H1 (cell line): ENCODE measurements around the gene HKDC1. TPM values are rescaled to one million over a fixed set of nuclear protein-coding genes. Genes with fewer than 3 reads are reported as not detected.

Experiments used
- CTCF ChIA-PET: fragments of 300-600 bp; sonication (Branson Sonifier 250); formaldehyde crosslinking; loops from one replicate; lab custom pipeline; 2021; ENCODE audit not compliant: partially characterized antibody; lab: Charles Lee
- POLR2A ChIA-PET: fragments of 300-600 bp; sonication (Branson Sonifier 250); formaldehyde crosslinking; loops from one replicate; lab custom pipeline; 2021; ENCODE audit warnings: inconsistent platforms; ENCODE audit not compliant: partially characterized antibody; lab: Charles Lee
- DNase-seq, 2 experiments: peaks; one replicate each; pipeline versions ENCODE4 v3.0.0 to v3.0.0-alpha.2; 2010 to 2022; ENCODE audit warnings: low spot score in 2 of 2, low read depth in 1 of 2, mixed read lengths in 1 of 2
- FAIRE-seq: peaks from 2 replicates; lab custom pipeline; 2011; peaks lifted over from hg19 to GRCh38; lab: Jason Lieb, UNC
- H2AFZ ChIP-seq: 2 replicates; pipeline ENCODE4 v1.8.1; 2012; ENCODE audit warnings: low read length, inconsistent platforms
- H2AK5ac ChIP-seq: 2 replicates; pipeline ENCODE4 v1.6.1; 2013; ENCODE audit warnings: low read depth, low read length
- H2BK120ac ChIP-seq: replicated peaks from 2 replicates; pipeline ENCODE3; 2013; ENCODE audit warnings: low read depth, low read length, inconsistent platforms
- H2BK12ac ChIP-seq: 2 replicates; pipeline ENCODE4 v1.6.1; 2013; ENCODE audit warnings: low read depth, low read length
- H2BK15ac ChIP-seq: 2 replicates; pipeline ENCODE4 v1.6.1; 2013; ENCODE audit warnings: low read length
- H2BK20ac ChIP-seq: 2 replicates; pipeline ENCODE4 v1.6.1; 2013; ENCODE audit warnings: low read length
- H2BK5ac ChIP-seq: 2 replicates; pipeline ENCODE4 v1.6.1; 2013; ENCODE audit warnings: low read depth, low read length
- H3K14ac ChIP-seq: 2 replicates; pipeline ENCODE4 v1.6.1; 2013; ENCODE audit warnings: inconsistent platforms; ENCODE audit not compliant: insufficient read length
- H3K18ac ChIP-seq: 2 replicates; pipeline ENCODE4 v1.6.1; 2013; ENCODE audit warnings: low read length; ENCODE audit errors: extremely low read depth
- H3K23ac ChIP-seq: 2 replicates; pipeline ENCODE4 v1.6.1; 2013; ENCODE audit warnings: inconsistent platforms; ENCODE audit not compliant: insufficient read length
- H3K23me2 ChIP-seq: 2 replicates; pipeline ENCODE4 v1.6.1; 2013; ENCODE audit warnings: low read depth, low read length
- H3K27ac ChIP-seq: 2 replicates; pipeline ENCODE4 v1.6.1; 2011; ENCODE audit warnings: low read depth, low read length, inconsistent platforms
- H3K27me3 ChIP-seq, 4 experiments: replicated peaks in 1 of 4; 1 replicate in 1 of 4; 2 replicates in 3 of 4; pipeline versions ENCODE4 v1.6.1 to v1.8.1; 2011 to 2013; ENCODE audit warnings: low read length in 3 of 4, mild to moderate bottlenecking in 3 of 4, inconsistent platforms in 2 of 4, mixed read lengths in 2 of 4, moderate library complexity in 1 of 4; ENCODE audit not compliant: control insufficient read depth in 3 of 4, insufficient read depth in 3 of 4; ENCODE audit errors: extremely low read depth in 1 of 4
- H3K36me3 ChIP-seq, 4 experiments: 2 replicates each; pipeline versions ENCODE4 v1.6.1 to v1.8.1; 2011 to 2013; ENCODE audit warnings: mild to moderate bottlenecking in 4 of 4, low read length in 3 of 4, moderate library complexity in 2 of 4, control low read depth in 1 of 4, inconsistent platforms in 1 of 4; ENCODE audit not compliant: insufficient read depth in 4 of 4, control insufficient read depth in 2 of 4
- H3K4ac ChIP-seq: replicated peaks from 2 replicates; pipeline ENCODE3; 2013; ENCODE audit warnings: low read length, low read depth, mixed read lengths, inconsistent platforms; ENCODE audit not compliant: insufficient read length
- H3K4me1 ChIP-seq, 4 experiments: replicated peaks in 1 of 4; 1 replicate in 1 of 4; 2 replicates in 3 of 4; pipeline versions ENCODE4 v1.6.1 to v1.8.1; 2011 to 2013; ENCODE audit warnings: low read length in 3 of 4, inconsistent platforms in 2 of 4, mixed read lengths in 1 of 4; ENCODE audit not compliant: insufficient read depth in 4 of 4, control insufficient read depth in 3 of 4
- H3K4me2 ChIP-seq, 2 experiments: 2 replicates each; pipeline versions ENCODE4 v1.6.1 to v1.8.1; 2011 to 2013; ENCODE audit warnings: low read depth in 2 of 2, low read length in 2 of 2, control low read depth in 1 of 2, inconsistent platforms in 1 of 2, mild to moderate bottlenecking in 1 of 2; ENCODE audit not compliant: insufficient read depth in 1 of 2
- H3K4me3 ChIP-seq, 4 experiments: fragments of 200-600, 300-600 bp in 1 of 4; sonication (generic), shearing (Covaris generic), sonication (Bioruptor Twin) in 1 of 4; 2 replicates each; pipeline versions ENCODE4 v1.5.1 to v1.8.1; 2011 to 2016; ENCODE audit warnings: low read length in 4 of 4, low read depth in 3 of 4, control low read depth in 2 of 4, inconsistent platforms in 2 of 4, mild to moderate bottlenecking in 2 of 4, mixed read lengths in 1 of 4, moderate library complexity in 1 of 4; ENCODE audit not compliant: insufficient read depth in 2 of 4; ENCODE audit errors: extremely low read depth in 1 of 4
- H3K56ac ChIP-seq: replicated peaks from 2 replicates; pipeline ENCODE3; 2013; ENCODE audit warnings: low read depth, mild to moderate bottlenecking, mixed read lengths, low read length, inconsistent platforms; ENCODE audit not compliant: insufficient read length
- H3K79me1 ChIP-seq: 2 replicates; pipeline ENCODE4 v1.6.1; 2013; ENCODE audit warnings: low read depth, low read length, control low read depth
- H3K79me2 ChIP-seq, 2 experiments: 2 replicates each; pipeline versions ENCODE4 v1.6.1 to v1.8.1; 2012 to 2013; ENCODE audit warnings: low read length in 2 of 2, mild to moderate bottlenecking in 2 of 2, inconsistent platforms in 1 of 2; ENCODE audit not compliant: insufficient read depth in 2 of 2, control insufficient read depth in 1 of 2
- H3K9ac ChIP-seq, 4 experiments: replicated peaks in 1 of 4; 1 replicate in 1 of 4; 2 replicates in 3 of 4; pipeline versions ENCODE4 v1.6.1 to v1.8.1; 2011 to 2013; ENCODE audit warnings: low read depth in 3 of 4, low read length in 3 of 4, control low read depth in 2 of 4, mild to moderate bottlenecking in 2 of 4, moderate library complexity in 2 of 4, inconsistent platforms in 1 of 4; ENCODE audit errors: extremely low read depth in 1 of 4
- H3K9me3 ChIP-seq, 2 experiments: 2 replicates each; pipeline versions ENCODE4 v1.6.1 to v1.8.1; 2012 to 2013; ENCODE audit warnings: mild to moderate bottlenecking in 2 of 2, moderate library complexity in 2 of 2, control low read depth in 1 of 2, inconsistent platforms in 1 of 2, low read depth in 1 of 2, low read length in 1 of 2, mixed read lengths in 1 of 2; ENCODE audit not compliant: insufficient read depth in 2 of 2
- H4K20me1 ChIP-seq, 2 experiments: replicated peaks in 1 of 2; 2 replicates each; pipeline versions ENCODE3 to v1.8.1; 2011 to 2013; ENCODE audit warnings: inconsistent platforms in 2 of 2, low read length in 2 of 2, mild to moderate bottlenecking in 1 of 2; ENCODE audit not compliant: insufficient read depth in 2 of 2, control insufficient read depth in 1 of 2
- H4K5ac ChIP-seq: 2 replicates; pipeline ENCODE4 v1.6.1; 2013; ENCODE audit warnings: low read length, low read depth, mixed read lengths, inconsistent platforms; ENCODE audit not compliant: insufficient read length
- H4K8ac ChIP-seq: 2 replicates; pipeline ENCODE4 v1.8.0; 2013; ENCODE audit warnings: mild to moderate bottlenecking, moderate library complexity, low read length, inconsistent platforms; ENCODE audit not compliant: insufficient read depth; ENCODE audit errors: extremely low read depth
- H4K91ac ChIP-seq: replicated peaks from 2 replicates; pipeline ENCODE3; 2013; ENCODE audit warnings: low read length, mixed read lengths, inconsistent platforms; ENCODE audit not compliant: insufficient read length
- BCL11A ChIP-seq, 2 experiments: IDR thresholded peaks; one replicate each; pipeline ENCODE4 v1.6.1; 2011; ENCODE audit warnings: low read depth in 2 of 2, low read length in 2 of 2, mild to moderate bottlenecking in 2 of 2
- CBX8 ChIP-seq: fragments of 300-800, 300-1000 bp; sonication (generic); IDR thresholded peaks from 2 replicates; pipeline ENCODE4 v1.7.1; 2016; ENCODE audit warnings: low read depth, low read length, borderline replicate concordance
- EGR1 ChIP-seq: IDR thresholded peaks from 2 replicates; pipeline ENCODE4 v1.6.1; 2011; ENCODE audit warnings: low read depth, low read length, borderline replicate concordance
- FOSL1 ChIP-seq: IDR thresholded peaks from 2 replicates; pipeline ENCODE4 v1.6.1; 2011; ENCODE audit warnings: mild to moderate bottlenecking, low read depth, low read length, moderate library complexity; ENCODE audit not compliant: insufficient read depth
- RAD21 ChIP-seq, 2 experiments: IDR thresholded peaks in 1 of 2; conservative IDR thresholded peaks in 1 of 2; 2 replicates each; pipeline ENCODE4 v1.6.1; 2011; ENCODE audit warnings: low read depth in 2 of 2, low read length in 2 of 2, improper control_type of control experiment in 1 of 2, inconsistent platforms in 1 of 2, mild to moderate bottlenecking in 1 of 2, moderate library complexity in 1 of 2
- TBP ChIP-seq: IDR thresholded peaks from 2 replicates; pipeline ENCODE4 v1.6.1; 2011; ENCODE audit warnings: low read depth, low read length, improper control_type of control experiment
- ZNF274 ChIP-seq: IDR thresholded peaks from 2 replicates; pipeline ENCODE4 v1.7.0; 2012; ENCODE audit warnings: low read length, borderline replicate concordance; ENCODE audit errors: extremely low read depth
- WGBS, 2 experiments: shearing (Covaris generic) in 1 of 2; methylation state at CpG; one replicate each; pipeline versions ENCODE4 v1.1.6 to v1.1.7; 2013 to 2015; ENCODE audit warnings: low lambda C conversion rate in 2 of 2, mixed read lengths in 2 of 2, inconsistent platforms in 1 of 2, low coverage in 1 of 2, missing lambda C conversion rate in 1 of 2; ENCODE audit not compliant: insufficient replicate concordance in 2 of 2, insufficient coverage in 1 of 2, insufficient read length in 1 of 2; ENCODE audit errors: extremely low coverage in 1 of 2, missing lambda C conversion rate in 1 of 2; 5-methylcytosine and 5-hydroxymethylcytosine counted together
- polyA plus RNA-seq, 7 experiments: library from polyadenylated mRNA; depleted of rRNA in 3 of 7; stranded (reverse) in 5 of 7; unstranded in 2 of 7; fragments of >200 nt in 5 of 7; fragments of 200-250 nt in 2 of 7; gene quantifications; 1 replicate in 5 of 7; 2 replicates in 1 of 7; 4 replicates in 1 of 7; pipeline versions ENCODE4 v1.2.1 to v1.2.3, GENCODE V29; 2011 to 2013; ENCODE audit warnings: missing spikeins in 2 of 7, mixed read lengths in 2 of 7
- total RNA-seq: library from RNA; stranded (reverse); fragmentation: NEBNext Ultra II Directional; extraction: Animal tissue kit (Norgen Biotek cat#: 25700); gene quantifications from 2 replicates; pipeline ENCODE4 v1.2.1, GENCODE V29; 2021

HKDC1 gene
- total and polyA plus RNA-seq, 2 of the 8 experiments (the other 6 are each of a cell fraction or from before 2014, with no cell fraction given), result 0.12 to 0.78 TPM

- H2BK12ac ChIP-seq, result no peak overlapping the region
- H2AFZ ChIP-seq, result no peak overlapping the region
- no peak overlapping the region for H3K23ac ChIP-seq
- no peak overlapping the region for H4K5ac ChIP-seq
- H2AK5ac ChIP-seq, result no peak overlapping the region
- no peaks in the 10 kb centered on the region for H3K27me3 ChIP-seq
- no peak overlapping the region for H3K4ac ChIP-seq
- ChIA-PET CTCF (interaction anchor here (0.9 to 2.1 kb wide), 7 partner anchors 12 to 287 kb away, joined by 3 to 10 read pairs (median 3); no protein-coding TSS in a partner anchor), POLR2A (no interaction called here)
- no peak for TF ChIP-seq ZNF274
- TF ChIP-seq CBX8, result no peak
- no peak for TF ChIP-seq EGR1
- TF ChIP-seq RAD21 (IDR thresholded peaks at IDR 0.05 in 1 of 2, conservative IDR thresholded peaks at IDR 0.05 in 1 of 2; ENCODE audit: low read depth in 2 of 2, low read length in 2 of 2), result no peak
- no peak for TF ChIP-seq FOSL1
- no peak for TF ChIP-seq TBP
- TF ChIP-seq BCL11A (IDR thresholded peaks at IDR 0.05; ENCODE audit: low read depth in 2 of 2, low read length in 2 of 2), result no peak
- no peak overlapping the region for H2BK120ac ChIP-seq
- H4K20me1 ChIP-seq, result no peaks in the 10 kb centered on the region
- H2BK20ac ChIP-seq, result no peak overlapping the region
- no peaks in the 10 kb centered on the region for H3K36me3 ChIP-seq
- no peaks in the 10 kb centered on the region for H3K23me2 ChIP-seq
- DNase-seq (no peak), FAIRE-seq (no peak)
- H3K9ac ChIP-seq, result no peak overlapping the region
- no peaks in the 10 kb centered on the region for H3K79me2 ChIP-seq
- no peak overlapping the region for H3K14ac ChIP-seq
- peaks cover 0 to 11% (median 2%) of the 10 kb centered on the region in 4 experiments; a peak in 5 of 7 replicates for H3K4me1 ChIP-seq
- H3K4me3 ChIP-seq, result no peak overlapping the region
- no peak overlapping the region for H2BK5ac ChIP-seq
- H3K18ac ChIP-seq, result no peak overlapping the region
- no peak overlapping the region for H2BK15ac ChIP-seq
- no peak overlapping the region for H4K91ac ChIP-seq
- no peak overlapping the region for H3K4me2 ChIP-seq
- WGBS, 2 experiments, result 94% methylated on average over 2 of the region's 2 CpGs; no CpG with 5 or more reads in 1 of the 2 experiments
- no peak overlapping the region for H4K8ac ChIP-seq
- H3K56ac ChIP-seq, result no peak overlapping the region
- H3K27ac ChIP-seq, result no peak overlapping the region
- no peaks in the 10 kb centered on the region for H3K79me1 ChIP-seq
- no peaks in the 10 kb centered on the region for H3K9me3 ChIP-seq
These were observed 8.0 kb downstream of the HKDC1 start for GRCh38 chr10:69228151-69228550.
